Measurements from ENCODE around the gene CCR8.
"Not testable (repeated sequence)": the region's sequence is repeated elsewhere in the genome, so short reads cannot be mapped to it uniquely, and the experiment has no call there.

CCR8 gene

GRCh38 chr3:39362192-39362591, 32.7 kb downstream of the CCR8 start:
- no peak for ATAC-seq
- TF ChIP-seq POU6F1 (CRISPR knock-in tag; IDR thresholded peaks at IDR 0.05; ENCODE audit: borderline replicate concordance, low read depth): no peak
- no peak for TF ChIP-seq SNAI2 (CRISPR knock-in tag; IDR thresholded peaks at IDR 0.05)
- TF ChIP-seq TOX (CRISPR knock-in tag; IDR thresholded peaks at IDR 0.05; ENCODE audit: borderline replicate concordance): no peak
- TF ChIP-seq ZC3H10 (CRISPR knock-in tag; IDR thresholded peaks at IDR 0.05): no peak
- TF ChIP-seq CREB5 (CRISPR knock-in tag; IDR thresholded peaks at IDR 0.05; ENCODE audit: low read depth): no peak
- no peak for TF ChIP-seq RARB (CRISPR knock-in tag; IDR thresholded peaks at IDR 0.05)
- TF ChIP-seq GLIS3 (CRISPR knock-in tag; IDR thresholded peaks at IDR 0.05): no peak
- no peak for TF ChIP-seq ESRRG (CRISPR knock-in tag; IDR thresholded peaks at IDR 0.05)
- TF ChIP-seq OSR1 (CRISPR knock-in tag; IDR thresholded peaks at IDR 0.05): no peak
- TF ChIP-seq ISL1 (CRISPR knock-in tag; IDR thresholded peaks at IDR 0.05): no peak
- TF ChIP-seq ZNF70 (CRISPR knock-in tag; IDR thresholded peaks at IDR 0.05): no peak

- ATAC-seq: no peak
- TF ChIP-seq CSRNP3 (CRISPR knock-in tag; IDR thresholded peaks at IDR 0.05): no peak
- no peak for TF ChIP-seq PATZ1 (CRISPR knock-in tag; IDR thresholded peaks at IDR 0.05; ENCODE audit: borderline replicate concordance)
- TF ChIP-seq GLIS3 (CRISPR knock-in tag; IDR thresholded peaks at IDR 0.05): no peak
- no peak for TF ChIP-seq BACH2 (CRISPR knock-in tag; IDR thresholded peaks at IDR 0.05; ENCODE audit: borderline replicate concordance)
Measured at GRCh38 chr3:39362812-39363211, 33.3 kb downstream of the CCR8 start.

- not testable (repeated sequence) for ATAC-seq
Measured at GRCh38 chr3:39370450-39370849, 40.9 kb downstream of the CCR8 start.

GRCh38 chr3:39372833-39373232, 43.3 kb downstream of the CCR8 start:
- no peak for ATAC-seq
- TF ChIP-seq ZNF565 (CRISPR knock-in tag; conservative IDR thresholded peaks at IDR 0.05; ENCODE audit: low read depth): no peak
- no peak for TF ChIP-seq TOX (CRISPR knock-in tag; IDR thresholded peaks at IDR 0.05; ENCODE audit: borderline replicate concordance)
- no peak for TF ChIP-seq SNAI2 (CRISPR knock-in tag; IDR thresholded peaks at IDR 0.05)
- no peak for TF ChIP-seq ISL1 (CRISPR knock-in tag; IDR thresholded peaks at IDR 0.05)
- no peak for TF ChIP-seq PPARA (CRISPR knock-in tag; IDR thresholded peaks at IDR 0.05; ENCODE audit: borderline replicate concordance)
- no peak for TF ChIP-seq CSRNP3 (CRISPR knock-in tag; IDR thresholded peaks at IDR 0.05)
- TF ChIP-seq RARB (CRISPR knock-in tag; IDR thresholded peaks at IDR 0.05): no peak
- TF ChIP-seq ZNF70 (CRISPR knock-in tag; IDR thresholded peaks at IDR 0.05): no peak
- no peak for TF ChIP-seq BACH2 (CRISPR knock-in tag; IDR thresholded peaks at IDR 0.05; ENCODE audit: borderline replicate concordance)
- TF ChIP-seq ESRRG (CRISPR knock-in tag; IDR thresholded peaks at IDR 0.05): no peak
- TF ChIP-seq ZFP3 (CRISPR knock-in tag; IDR thresholded peaks at IDR 0.05): no peak

GRCh38 chr3:39376959-39377634, 47.6 kb downstream of the CCR8 start:
- no peak for ATAC-seq
- TF ChIP-seq ZNF565 (CRISPR knock-in tag; conservative IDR thresholded peaks at IDR 0.05; ENCODE audit: low read depth): no peak
- TF ChIP-seq ZNF8 (CRISPR knock-in tag; IDR thresholded peaks at IDR 0.05): no peak
- no peak for TF ChIP-seq CSDC2 (CRISPR knock-in tag; IDR thresholded peaks at IDR 0.05)
- no peak for TF ChIP-seq CSRNP3 (CRISPR knock-in tag; IDR thresholded peaks at IDR 0.05)
- TF ChIP-seq CREB5 (CRISPR knock-in tag; IDR thresholded peaks at IDR 0.05; ENCODE audit: low read depth): no peak
- no peak for TF ChIP-seq SNAI2 (CRISPR knock-in tag; IDR thresholded peaks at IDR 0.05)
- TF ChIP-seq RARB (CRISPR knock-in tag; IDR thresholded peaks at IDR 0.05): no peak
- no peak for TF ChIP-seq PPARA (CRISPR knock-in tag; IDR thresholded peaks at IDR 0.05; ENCODE audit: borderline replicate concordance)
- TF ChIP-seq BACH2 (CRISPR knock-in tag; IDR thresholded peaks at IDR 0.05; ENCODE audit: borderline replicate concordance): no peak
- TF ChIP-seq ESRRG (CRISPR knock-in tag; IDR thresholded peaks at IDR 0.05): no peak
- no peak for TF ChIP-seq ZFP30 (CRISPR knock-in tag; IDR thresholded peaks at IDR 0.05)
- no peak for TF ChIP-seq OSR1 (CRISPR knock-in tag; IDR thresholded peaks at IDR 0.05)
- TF ChIP-seq ARNTL (CRISPR knock-in tag; IDR thresholded peaks at IDR 0.05; ENCODE audit: borderline replicate concordance, low read depth): no peak
- no peak for TF ChIP-seq TCF4 (CRISPR knock-in tag; IDR thresholded peaks at IDR 0.05; ENCODE audit: borderline replicate concordance)
- no peak for TF ChIP-seq TOX (CRISPR knock-in tag; IDR thresholded peaks at IDR 0.05; ENCODE audit: borderline replicate concordance)
- no peak for TF ChIP-seq ZC3H10 (CRISPR knock-in tag; IDR thresholded peaks at IDR 0.05)
